H9 (cell line): Measurements from ENCODE around the gene NUDT9. TPM values are rescaled to one million over a fixed set of nuclear protein-coding genes. Genes with fewer than 3 reads are reported as not detected.

ENCODE experiments used
- DNase-seq: peaks from one replicate; pipeline ENCODE4 v3.0.0-alpha.2; 2017
- H2AFZ ChIP-seq: one replicate; pipeline ENCODE4 v1.6.1; 2013; ENCODE audit warnings: mild to moderate bottlenecking, low read length, control low read depth, moderate library complexity
- H2AK5ac ChIP-seq: 2 replicates; pipeline ENCODE4 v1.6.1; 2013; ENCODE audit warnings: low read length, control low read depth, mixed read lengths; ENCODE audit not compliant: insufficient read length
- H2BK120ac ChIP-seq: one replicate; pipeline ENCODE4 v1.6.1; 2013; ENCODE audit warnings: low read depth, mild to moderate bottlenecking, low read length, control low read depth, inconsistent platforms; ENCODE audit not compliant: poor library complexity, severe bottlenecking
- H2BK12ac ChIP-seq: 2 replicates; pipeline ENCODE4 v1.6.1; 2013; ENCODE audit warnings: low read length, control low read depth, mixed read lengths, low read depth; ENCODE audit not compliant: insufficient read length
- H2BK15ac ChIP-seq: 2 replicates; pipeline ENCODE4 v1.6.1; 2013; ENCODE audit warnings: low read depth, low read length, control low read depth
- H2BK20ac ChIP-seq: one replicate; pipeline ENCODE4 v1.6.1; 2013; ENCODE audit warnings: low read depth, mild to moderate bottlenecking, low read length, control low read depth, inconsistent platforms; ENCODE audit not compliant: poor library complexity, severe bottlenecking
- H2BK5ac ChIP-seq: 2 replicates; pipeline ENCODE4 v1.6.1; 2013; ENCODE audit warnings: low read length, control low read depth, mixed read lengths; ENCODE audit not compliant: insufficient read length
- H3K14ac ChIP-seq: 2 replicates; pipeline ENCODE4 v1.6.1; 2013; ENCODE audit warnings: low read length, control low read depth; ENCODE audit not compliant: insufficient read depth
- H3K18ac ChIP-seq: 2 replicates; pipeline ENCODE4 v1.6.1; 2013; ENCODE audit warnings: low read depth, mild to moderate bottlenecking, mixed read lengths, low read length, control low read depth; ENCODE audit not compliant: insufficient read length
- H3K23ac ChIP-seq: 2 replicates; pipeline ENCODE4 v1.6.1; 2013; ENCODE audit warnings: low read length, control low read depth, mixed read lengths, low read depth; ENCODE audit not compliant: insufficient read length
- H3K23me2 ChIP-seq: 2 replicates; pipeline ENCODE4 v1.6.1; 2013; ENCODE audit warnings: low read depth, mild to moderate bottlenecking, mixed read lengths, low read length, control low read depth; ENCODE audit not compliant: insufficient read length, poor library complexity, severe bottlenecking
- H3K27ac ChIP-seq: 2 replicates; pipeline ENCODE4 v1.5.1; 2013; ENCODE audit warnings: low read length, control low read depth, mixed read lengths, low read depth; ENCODE audit not compliant: insufficient read length
- H3K27me3 ChIP-seq: 2 replicates; pipeline ENCODE4 v1.6.1; 2013; ENCODE audit warnings: low read length, control low read depth, inconsistent platforms; ENCODE audit not compliant: insufficient read depth
- H3K4ac ChIP-seq: 2 replicates; pipeline ENCODE4 v1.6.1; 2013; ENCODE audit warnings: low read depth, mild to moderate bottlenecking, control low read depth, inconsistent platforms, low read length, moderate library complexity
- H3K4me1 ChIP-seq: 2 replicates; pipeline ENCODE4 v1.6.1; 2013; ENCODE audit warnings: low read length, control low read depth, inconsistent platforms; ENCODE audit not compliant: insufficient read depth
- H3K4me2 ChIP-seq: 2 replicates; pipeline ENCODE4 v1.6.1; 2013; ENCODE audit warnings: low read length, control low read depth, mixed read lengths; ENCODE audit not compliant: insufficient read length, insufficient read depth
- H3K56ac ChIP-seq: 2 replicates; pipeline ENCODE4 v1.6.1; 2013; ENCODE audit warnings: low read depth, mild to moderate bottlenecking, mixed read lengths, low read length, control low read depth; ENCODE audit not compliant: insufficient read length
- H3K79me1 ChIP-seq: 2 replicates; pipeline ENCODE4 v1.6.1; 2013; ENCODE audit warnings: low read depth, mild to moderate bottlenecking, moderate library complexity, low read length, control low read depth, inconsistent platforms; ENCODE audit not compliant: insufficient read depth, poor library complexity, severe bottlenecking
- H3K79me2 ChIP-seq: 2 replicates; pipeline ENCODE4 v1.6.1; 2013; ENCODE audit warnings: low read length, control low read depth, inconsistent platforms; ENCODE audit not compliant: insufficient read depth
- H3K9ac ChIP-seq: 2 replicates; pipeline ENCODE4 v1.6.1; 2013; ENCODE audit warnings: low read length, control low read depth, mixed read lengths; ENCODE audit not compliant: insufficient read length; ENCODE audit errors: extremely low read depth
- H3K9me3 ChIP-seq: one replicate; pipeline ENCODE4 v1.6.1; 2013; ENCODE audit warnings: low read depth, low read length, inconsistent platforms; ENCODE audit not compliant: control insufficient read depth
- H3T11ph ChIP-seq: one replicate; pipeline ENCODE4 v1.6.1; 2013; ENCODE audit warnings: mild to moderate bottlenecking, low read length, control low read depth, inconsistent platforms
- H4K20me1 ChIP-seq: one replicate; pipeline ENCODE4 v1.6.1; 2013; ENCODE audit not compliant: control insufficient read depth, insufficient read length, insufficient read depth
- H4K5ac ChIP-seq: 2 replicates; pipeline ENCODE4 v1.6.1; 2013; ENCODE audit warnings: low read depth, mild to moderate bottlenecking, mixed read lengths, low read length, control low read depth; ENCODE audit not compliant: insufficient read length
- H4K8ac ChIP-seq: replicated peaks from 2 replicates; pipeline ENCODE4 v1.6.1; 2013; ENCODE audit warnings: low read length, control low read depth, mixed read lengths, low read depth; ENCODE audit not compliant: insufficient read length
- H4K91ac ChIP-seq: 2 replicates; pipeline ENCODE4 v1.6.1; 2013; ENCODE audit warnings: low read depth, mild to moderate bottlenecking, moderate library complexity, mixed read lengths, low read length, control low read depth; ENCODE audit not compliant: insufficient read length
- H3K27ac Mint-ChIP-seq, 3 experiments: 2 replicates in 2 of 3; 3 replicates in 1 of 3; pipeline ENCODE4 v1.8.0; 2020 to 2021; ENCODE audit warnings: mixed read lengths in 3 of 3, mild to moderate bottlenecking in 1 of 3, moderate library complexity in 1 of 3
- H3K27me3 Mint-ChIP-seq: 2 replicates; pipeline ENCODE4 v1.8.0; 2021; ENCODE audit warnings: low read depth, mild to moderate bottlenecking, moderate library complexity, mixed read lengths
- H3K36me3 Mint-ChIP-seq, 3 experiments: 2 replicates in 2 of 3; 3 replicates in 1 of 3; pipeline ENCODE4 v1.8.0; 2020 to 2021; ENCODE audit warnings: low read depth in 3 of 3, mixed read lengths in 3 of 3; ENCODE audit not compliant: insufficient read depth in 1 of 3
- H3K4me1 Mint-ChIP-seq, 2 experiments: 2 replicates each; pipeline ENCODE4 v1.8.0; 2020; ENCODE audit warnings: mixed read lengths in 2 of 2
- H3K4me3 Mint-ChIP-seq, 2 experiments: 2 replicates in 1 of 2; 3 replicates in 1 of 2; pipeline ENCODE4 v1.8.0; 2020 to 2021; ENCODE audit warnings: mild to moderate bottlenecking in 2 of 2, mixed read lengths in 2 of 2, moderate library complexity in 1 of 2
- H3K9me3 Mint-ChIP-seq, 2 experiments: 2 replicates in 1 of 2; 3 replicates in 1 of 2; pipeline ENCODE4 v1.8.0; 2020; ENCODE audit warnings: mild to moderate bottlenecking in 2 of 2, mixed read lengths in 2 of 2, moderate library complexity in 1 of 2
- WGBS: extraction: QIAGEN DNeasy Blood & Tissue Kit; methylation state at CpG from one replicate; pipeline ENCODE4 v1.1.7; 2013; ENCODE audit warnings: missing lambda C conversion rate, low lambda C conversion rate, mixed read lengths; ENCODE audit not compliant: insufficient read length; ENCODE audit errors: extremely low coverage; 5-methylcytosine and 5-hydroxymethylcytosine counted together
- total RNA-seq: library from RNA; stranded (reverse); gene quantifications from 2 replicates; pipeline ENCODE4 v1.2.1, GENCODE V29; 2021
- TF ChIP-seq, protein P1 (sequence below): fragments of 200-600 bp; sonication (generic); conservative IDR thresholded peaks from 3 replicates; pipeline ENCODE4 v1.8.0; 2021; ENCODE audit warnings: antibody characterized with exemption, mild to moderate bottlenecking

NUDT9 gene
- total RNA-seq, 1 experiment from 2014 or later = 28.5 TPM

- Mint-ChIP-seq H3K4me1 (peaks cover 35% of the 10 kb centered on the region in 2 experiments), H3K9me3 (peaks cover 6 to 7% of the 10 kb centered on the region in 2 experiments; a peak in 4 of 5 replicates), H3K36me3 (peaks cover 0 to 8% (median 4%) of the 10 kb centered on the region in 3 experiments; a peak in 5 of 7 replicates), H3K27me3 (no peaks in the 10 kb centered on the region; the same call in 1 of the 2 replicates), H3K4me3 (no peak overlapping the region; a peak in 1 of 5 replicates), H3K27ac (no peak overlapping the region)
- no peak overlapping the region for H3K14ac ChIP-seq
- no peak overlapping the region for H3K56ac ChIP-seq
- H3K4me1 ChIP-seq = no peaks in the 10 kb centered on the region; the same call in 1 of the 2 replicates
- no peak for DNase-seq
- no peaks in the 10 kb centered on the region for H3K79me2 ChIP-seq
- H3K4me2 ChIP-seq = no peak overlapping the region
- no peak overlapping the region for H4K8ac ChIP-seq
- H4K91ac ChIP-seq = no peak overlapping the region
- H2BK20ac ChIP-seq = no peak overlapping the region
- no peaks in the 10 kb centered on the region; the same call in 1 of the 2 replicates for H3K27me3 ChIP-seq
- no peaks in the 10 kb centered on the region for H3K23me2 ChIP-seq
- H2AFZ ChIP-seq = no peak overlapping the region
- no peaks in the 10 kb centered on the region for H3K79me1 ChIP-seq
- no peak overlapping the region for H2BK5ac ChIP-seq
- H3K9me3 ChIP-seq = no peaks in the 10 kb centered on the region
- H3K27ac ChIP-seq = no peak overlapping the region
- no peak overlapping the region for H2AK5ac ChIP-seq
- H4K20me1 ChIP-seq = no peaks in the 10 kb centered on the region
- H3T11ph ChIP-seq = no peak overlapping the region
- H2BK120ac ChIP-seq = no peak overlapping the region
- H2BK12ac ChIP-seq = no peak overlapping the region
- H2BK15ac ChIP-seq = no peak overlapping the region
- no peak overlapping the region for H4K5ac ChIP-seq
- no peak overlapping the region for H3K9ac ChIP-seq
- H3K23ac ChIP-seq = no peak overlapping the region
- WGBS = no CpG with 5 or more reads among the region's 1 CpG
- no peak overlapping the region for H3K18ac ChIP-seq
- TF ChIP-seq, protein P1, sequence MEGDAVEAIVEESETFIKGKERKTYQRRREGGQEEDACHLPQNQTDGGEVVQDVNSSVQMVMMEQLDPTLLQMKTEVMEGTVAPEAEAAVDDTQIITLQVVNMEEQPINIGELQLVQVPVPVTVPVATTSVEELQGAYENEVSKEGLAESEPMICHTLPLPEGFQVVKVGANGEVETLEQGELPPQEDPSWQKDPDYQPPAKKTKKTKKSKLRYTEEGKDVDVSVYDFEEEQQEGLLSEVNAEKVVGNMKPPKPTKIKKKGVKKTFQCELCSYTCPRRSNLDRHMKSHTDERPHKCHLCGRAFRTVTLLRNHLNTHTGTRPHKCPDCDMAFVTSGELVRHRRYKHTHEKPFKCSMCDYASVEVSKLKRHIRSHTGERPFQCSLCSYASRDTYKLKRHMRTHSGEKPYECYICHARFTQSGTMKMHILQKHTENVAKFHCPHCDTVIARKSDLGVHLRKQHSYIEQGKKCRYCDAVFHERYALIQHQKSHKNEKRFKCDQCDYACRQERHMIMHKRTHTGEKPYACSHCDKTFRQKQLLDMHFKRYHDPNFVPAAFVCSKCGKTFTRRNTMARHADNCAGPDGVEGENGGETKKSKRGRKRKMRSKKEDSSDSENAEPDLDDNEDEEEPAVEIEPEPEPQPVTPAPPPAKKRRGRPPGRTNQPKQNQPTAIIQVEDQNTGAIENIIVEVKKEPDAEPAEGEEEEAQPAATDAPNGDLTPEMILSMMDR = no peak
- no peak overlapping the region for H3K4ac ChIP-seq
Observed at GRCh38 chr4:87478732-87479250, 56.4 kb downstream of the NUDT9 start.
